ENCODE data around the gene NACC2.
"Not testable (repeated sequence)": the region's sequence is repeated elsewhere in the genome, so short reads cannot be mapped to it uniquely, and the experiment has no call there.

Gene NACC2

GRCh38 chr9:136080716-136081112 lies 14.4 kb downstream of the NACC2 start:
- DNase-seq (ENCODE audit: low spot score), result no peak

GRCh38 chr9:136079916-136080246 lies 15.2 kb downstream of the NACC2 start:
- no peak for DNase-seq (ENCODE audit: low spot score)

GRCh38 chr9:136079211-136079915 lies 15.7 kb downstream of the NACC2 start:
- DNase-seq (ENCODE audit: low spot score), result no peak

GRCh38 chr9:136078498-136079011 lies 16.5 kb downstream of the NACC2 start:
- no peak for DNase-seq (ENCODE audit: low spot score)

- DNase-seq (ENCODE audit: low spot score), result no peak
These were observed 17.1 kb downstream of the NACC2 start for GRCh38 chr9:136078024-136078423.

- DNase-seq (ENCODE audit: low spot score), result no peak
These were observed 17.6 kb downstream of the NACC2 start for GRCh38 chr9:136077491-136077890.

GRCh38 chr9:136075881-136076678 lies 19.0 kb downstream of the NACC2 start:
- no peak for DNase-seq (ENCODE audit: low spot score)

- DNase-seq (ENCODE audit: low spot score), result no peak
These were observed 19.8 kb downstream of the NACC2 start for GRCh38 chr9:136075134-136075841.

GRCh38 chr9:136074706-136075105 lies 20.4 kb downstream of the NACC2 start:
- no peak for DNase-seq (ENCODE audit: low spot score)

- DNase-seq (ENCODE audit: low spot score), result no peak
These were observed 32.2 kb downstream of the NACC2 start for GRCh38 chr9:136062657-136063439.

- DNase-seq (ENCODE audit: low spot score), result not testable (repeated sequence)
These were observed 33.2 kb downstream of the NACC2 start for GRCh38 chr9:136061916-136062315.

- no peak for DNase-seq (ENCODE audit: low spot score)
These were observed 33.7 kb downstream of the NACC2 start for GRCh38 chr9:136061405-136061804.

- no peak for DNase-seq (ENCODE audit: low spot score)
These were observed 34.3 kb downstream of the NACC2 start for GRCh38 chr9:136060671-136061371.

- DNase-seq (ENCODE audit: low spot score), result no peak
These were observed 35.0 kb downstream of the NACC2 start for GRCh38 chr9:136059851-136060670.

GRCh38 chr9:136059321-136059791 lies 35.7 kb downstream of the NACC2 start:
- DNase-seq (ENCODE audit: low spot score), result no peak

- DNase-seq (ENCODE audit: low spot score), result no peak
These were observed 36.2 kb downstream of the NACC2 start for GRCh38 chr9:136058801-136059302.

- DNase-seq (ENCODE audit: low spot score), result no peak
These were observed 37.0 kb downstream of the NACC2 start for GRCh38 chr9:136058084-136058483.

GRCh38 chr9:136057236-136058081 lies 37.6 kb downstream of the NACC2 start:
- no peak for DNase-seq (ENCODE audit: low spot score)
